Stomach (tissue), 4 donors: ENCODE measurements around the gene KLK12.

Experiments
- CTCF ChIP-seq, 7 experiments: fragments of 450-650 bp in 4 of 7; fragments of 200-600 bp in 3 of 7; sonication (generic) in 3 of 7; IDR thresholded peaks; one replicate each; pipeline ENCODE4 v1.5.1; 2016 to 2019; ENCODE audit warnings: antibody characterized with exemption in 7 of 7, control low read depth in 2 of 7, mild to moderate bottlenecking in 1 of 7
- EP300 ChIP-seq: sonication (generic); formaldehyde crosslinking; IDR thresholded peaks from one replicate; pipeline ENCODE4 v1.6.1; 2017; ENCODE audit warnings: antibody characterized with exemption
- POLR2A ChIP-seq, 4 donors: fragments of 450-650 bp; IDR thresholded peaks; one replicate each; pipeline ENCODE4 v1.6.1; 2016; ENCODE audit warnings: antibody characterized with exemption in 4 of 4, control low read depth in 2 of 4, mild to moderate bottlenecking in 1 of 4, moderate library complexity in 1 of 4
- POLR2AphosphoS5 ChIP-seq, 3 donors: sonication (generic); formaldehyde crosslinking; IDR thresholded peaks; one replicate each; pipeline ENCODE4 v1.6.1; 2016; ENCODE audit warnings: antibody characterized with exemption in 3 of 3

GRCh38 chr19:51005248-51005647, 29.6 kb downstream of the KLK12 start:
- TF ChIP-seq CTCF (IDR thresholded peaks at IDR 0.05) (no peak), POLR2A (IDR thresholded peaks at IDR 0.05) (no peak), POLR2AphosphoS5 (IDR thresholded peaks at IDR 0.05) (no peak), EP300 (no peak)
